Gastroesophageal sphincter (tissue), 3 donors: ENCODE results near the gene TAF15.

Experiments used
- CTCF ChIP-seq, 4 experiments: fragments of 200-600 bp in 2 of 4; fragments of 450-650 bp in 2 of 4; sonication (generic) in 1 of 4; IDR thresholded peaks; one replicate each; pipeline ENCODE4 v1.5.1; 2017 to 2019; ENCODE audit warnings: antibody characterized with exemption in 4 of 4, mild to moderate bottlenecking in 2 of 4, moderate library complexity in 2 of 4
- POLR2AphosphoS5 ChIP-seq: sonication (generic); formaldehyde crosslinking; IDR thresholded peaks from one replicate; pipeline ENCODE4 v1.6.1; 2017; ENCODE audit warnings: antibody characterized with exemption

DNA sequence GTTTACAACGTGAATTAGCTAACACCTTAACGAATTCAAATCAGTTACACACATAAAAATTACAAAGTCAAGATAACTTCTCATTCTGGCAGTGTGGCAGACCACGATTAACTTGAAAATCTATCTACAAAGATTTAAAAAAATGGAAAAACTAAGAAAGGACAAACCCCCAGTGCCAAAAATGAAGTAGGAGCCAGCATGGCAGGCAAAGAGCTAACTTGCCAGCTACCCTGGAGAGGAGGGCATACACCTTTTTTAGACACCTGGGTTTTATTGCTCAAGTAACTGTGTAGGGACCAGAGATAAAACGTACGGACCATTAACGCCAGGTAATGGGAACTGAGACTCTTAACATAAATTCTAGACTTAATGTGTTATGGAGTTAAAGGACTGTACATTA is 2.5 kb downstream of the TAF15 start:
- no peak for TF ChIP-seq CTCF (IDR thresholded peaks at IDR 0.05)
- TF ChIP-seq POLR2AphosphoS5, result no peak
